Thyroid gland (tissue), 4 donors: ENCODE measurements around the gene B3GALT6. TPM values are rescaled to one million over a fixed set of nuclear protein-coding genes. Genes with fewer than 3 reads are reported as not detected.

Experiments used
- DNase-seq, 2 donors: peaks; one replicate each; pipeline ENCODE4 v3.0.0-alpha.2; 2019
- H3K27ac ChIP-seq, 3 donors: fragments of 200-600 bp; sonication (generic); 1 replicate in 2 of 3; 2 replicates in 1 of 3; pipeline ENCODE4 v1.5.1; 2016 to 2019; ENCODE audit warnings: mild to moderate bottlenecking in 1 of 3, moderate library complexity in 1 of 3
- H3K27me3 ChIP-seq: fragments of 200-600 bp; sonication (generic); one replicate; pipeline ENCODE4 v1.5.1; 2019
- H3K36me3 ChIP-seq, 2 donors: fragments of 200-600 bp; sonication (generic); one replicate each; pipeline ENCODE4 v1.5.1; 2016 to 2019
- H3K4me1 ChIP-seq, 2 donors: fragments of 200-600 bp; sonication (generic); one replicate each; pipeline ENCODE4 v1.5.1; 2017 to 2019
- H3K4me3 ChIP-seq, 3 donors: fragments of 200-600 bp; sonication (generic); replicated peaks in 1 of 3; 1 replicate in 2 of 3; 2 replicates in 1 of 3; pipeline ENCODE4 v1.5.1; 2016; ENCODE audit warnings: mild to moderate bottlenecking in 1 of 3
- H3K9me3 ChIP-seq: fragments of 200-600 bp; sonication (generic); one replicate; pipeline ENCODE4 v1.5.1; 2017
- CTCF ChIP-seq, 6 experiments: fragments of 200-600 bp in 3 of 6; fragments of 450-650 bp in 3 of 6; sonication (generic) in 3 of 6; IDR thresholded peaks; one replicate each; pipeline ENCODE4 v1.5.1; 2016 to 2019; ENCODE audit warnings: antibody characterized with exemption in 6 of 6, mild to moderate bottlenecking in 2 of 6, inconsistent platforms in 1 of 6, moderate library complexity in 1 of 6
- POLR2A ChIP-seq, 2 donors: fragments of 450-650 bp; IDR thresholded peaks; one replicate each; pipeline ENCODE4 v1.6.1; 2017; ENCODE audit warnings: antibody characterized with exemption in 2 of 2, mild to moderate bottlenecking in 2 of 2, moderate library complexity in 1 of 2
- WGBS, 2 donors: methylation state at CpG; one replicate each; pipeline ENCODE4 v1.1.5; 2017; 5-methylcytosine and 5-hydroxymethylcytosine counted together
- intact Hi-C: fragments of 100-400 bp; cut with DNase I; formaldehyde crosslinking; loops from one replicate; pipeline ENCODE4 v1.15.1; 2023
- total RNA-seq, 4 donors: library from RNA; depleted of rRNA; stranded (reverse); fragments of >200 nt; gene quantifications; one replicate each; pipeline ENCODE4 v1.2.3, GENCODE V29; 2016

B3GALT6 gene
- total RNA-seq, 4 donors from 2014 or later = 18.0 to 32.2 (median 25.5) TPM

GRCh38 chr1:1267488-1268283, 35.6 kb downstream of the B3GALT6 start:
- 95 to 97% methylated on average over 36 to 39 of the region's 39 CpGs for WGBS, 2 donors
- TF ChIP-seq POLR2A (IDR thresholded peaks at IDR 0.05) = no peak
- TF ChIP-seq CTCF (IDR thresholded peaks at IDR 0.05) = no peak
- H3K4me3 ChIP-seq = no peak overlapping the region
- no peak overlapping the region for H3K27ac ChIP-seq
- no peaks in the 10 kb centered on the region for H3K27me3 ChIP-seq
- H3K9me3 ChIP-seq = no peaks in the 10 kb centered on the region
- peaks cover 20 to 26% of the 10 kb centered on the region in 2 donors for H3K4me1 ChIP-seq
- DNase-seq = no peak
- intact Hi-C loops = no loop called here
- H3K36me3 ChIP-seq = peaks cover 7 to 29% of the 10 kb centered on the region in 2 donors

- Histone ChIP-seq H3K27ac (no peak overlapping the region), H3K27me3 (no peaks in the 10 kb centered on the region), H3K4me1 (peaks cover 22 to 28% of the 10 kb centered on the region in 2 donors), H3K4me3 (no peak overlapping the region), H3K9me3 (no peaks in the 10 kb centered on the region), H3K36me3 (peaks cover under 1 to 23% of the 10 kb centered on the region in 2 donors)
- TF ChIP-seq POLR2A (IDR thresholded peaks at IDR 0.05) (no peak), CTCF (IDR thresholded peaks at IDR 0.05) (no peak)
- no peak for DNase-seq
- WGBS, 2 donors = 95 to 97% methylated on average over 8 to 13 of the region's 13 CpGs
- intact Hi-C loops = no loop called here
These were observed 36.2 kb downstream of the B3GALT6 start for GRCh38 chr1:1268284-1268682.

GRCh38 chr1:1270813-1271212, 38.8 kb downstream of the B3GALT6 start:
- H3K4me3 ChIP-seq = peak overlapping the region in 1 of 3 donors; percentile 13
- H3K4me1 ChIP-seq = peaks cover 29 to 34% of the 10 kb centered on the region in 2 donors
- TF ChIP-seq POLR2A (IDR thresholded peaks at IDR 0.05) (no peak), CTCF (IDR thresholded peaks at IDR 0.05) (no peak)
- no peak overlapping the region for H3K27ac ChIP-seq
- intact Hi-C loops = loop anchor here (10.0 kb wide), 1 partner anchor 54 kb away; the partner anchor contains the start of genes CPTP and INTS11
- no peak for DNase-seq
- no peaks in the 10 kb centered on the region for H3K27me3 ChIP-seq
- H3K9me3 ChIP-seq = no peaks in the 10 kb centered on the region
- peaks cover 0 to 13% of the 10 kb centered on the region in 2 donors for H3K36me3 ChIP-seq
- 25 to 44% methylated on average over 5 to 7 of the region's 7 CpGs for WGBS, 2 donors

GRCh38 chr1:1272341-1273208, 40.5 kb downstream of the B3GALT6 start:
- TF ChIP-seq POLR2A (IDR thresholded peaks at IDR 0.05) (no peak), CTCF (IDR thresholded peaks at IDR 0.05) (no peak)
- H3K4me1 ChIP-seq = peaks cover 29 to 34% of the 10 kb centered on the region in 2 donors
- 42 to 68% methylated on average over 17 to 35 of the region's 43 CpGs for WGBS, 2 donors
- peak overlapping the region; percentile 79 to 98 (median 85) for H3K4me3 ChIP-seq
- H3K9me3 ChIP-seq = no peaks in the 10 kb centered on the region
- DNase-seq = no peak
- H3K36me3 ChIP-seq = peaks cover 0 to 3% of the 10 kb centered on the region in 2 donors
- peak overlapping the region in 1 of 3 donors; percentile 45 for H3K27ac ChIP-seq
- intact Hi-C loops = loop anchor here (10.0 kb wide), 1 partner anchor 52 kb away; the partner anchor contains the start of genes CPTP and INTS11
- no peaks in the 10 kb centered on the region for H3K27me3 ChIP-seq
